GM04504 (cell line): ENCODE data around the gene CCDC27.
"Not testable (repeated sequence)": the region's sequence is repeated elsewhere in the genome, so short reads cannot be mapped to it uniquely, and the experiment has no call there.

Source experiments
- DNase-seq: peaks from one replicate; pipeline ENCODE4 v3.0.0-alpha.2; 2012; ENCODE audit warnings: low read depth

Gene CCDC27

GRCh38 chr1:3736708-3737107, 15.5 kb upstream of the CCDC27 start:
- no peak for DNase-seq

GRCh38 chr1:3738943-3739342, 13.3 kb upstream of the CCDC27 start:
- DNase-seq = no peak

GRCh38 chr1:3740042-3740441, 12.2 kb upstream of the CCDC27 start:
- DNase-seq = no peak

GRCh38 chr1:3740752-3741151, 11.5 kb upstream of the CCDC27 start:
- no peak for DNase-seq

DNA sequence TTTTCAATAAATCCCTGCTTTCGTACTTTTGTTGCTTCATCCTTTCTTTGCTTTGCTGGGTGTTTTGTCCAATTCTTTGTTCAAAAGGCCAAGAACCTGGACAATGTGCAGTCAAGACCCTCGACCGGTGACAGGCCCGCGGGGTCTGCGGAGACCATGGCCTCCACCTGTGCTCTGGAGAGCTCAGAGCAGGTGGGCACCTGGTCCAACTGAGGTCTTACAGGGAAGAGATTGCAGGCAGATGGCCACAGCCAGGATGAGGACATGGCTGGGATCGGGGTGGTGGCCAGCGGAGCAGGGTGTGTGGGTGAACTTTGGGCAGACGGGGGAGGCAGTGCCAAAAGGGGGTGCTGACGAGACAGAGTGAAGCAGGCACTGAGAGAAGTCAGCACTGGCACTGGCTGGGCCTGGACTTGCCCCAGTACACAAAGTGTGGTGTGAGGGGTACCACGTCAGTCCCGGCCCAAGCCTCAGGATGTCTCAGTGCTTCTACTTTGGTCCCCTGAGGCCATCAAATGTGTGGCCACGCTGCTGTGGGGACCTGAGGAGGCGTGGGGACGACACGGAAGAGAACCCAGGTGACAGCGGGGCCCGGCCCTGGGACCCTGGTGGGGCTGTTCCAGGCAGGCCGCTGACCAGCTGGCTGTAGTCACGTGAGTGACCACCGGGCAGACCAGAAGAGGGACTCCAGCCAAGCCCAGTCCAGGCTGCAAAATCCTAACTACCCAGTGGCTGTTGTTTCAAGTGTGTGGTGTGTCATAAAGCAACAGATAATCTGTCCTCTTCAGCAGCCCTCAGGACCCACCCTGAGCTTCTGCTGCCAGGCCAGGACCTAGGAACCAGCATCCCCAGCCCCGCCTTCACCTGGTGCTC, 10.4 kb upstream of the CCDC27 start:
- no peak for DNase-seq

DNA sequence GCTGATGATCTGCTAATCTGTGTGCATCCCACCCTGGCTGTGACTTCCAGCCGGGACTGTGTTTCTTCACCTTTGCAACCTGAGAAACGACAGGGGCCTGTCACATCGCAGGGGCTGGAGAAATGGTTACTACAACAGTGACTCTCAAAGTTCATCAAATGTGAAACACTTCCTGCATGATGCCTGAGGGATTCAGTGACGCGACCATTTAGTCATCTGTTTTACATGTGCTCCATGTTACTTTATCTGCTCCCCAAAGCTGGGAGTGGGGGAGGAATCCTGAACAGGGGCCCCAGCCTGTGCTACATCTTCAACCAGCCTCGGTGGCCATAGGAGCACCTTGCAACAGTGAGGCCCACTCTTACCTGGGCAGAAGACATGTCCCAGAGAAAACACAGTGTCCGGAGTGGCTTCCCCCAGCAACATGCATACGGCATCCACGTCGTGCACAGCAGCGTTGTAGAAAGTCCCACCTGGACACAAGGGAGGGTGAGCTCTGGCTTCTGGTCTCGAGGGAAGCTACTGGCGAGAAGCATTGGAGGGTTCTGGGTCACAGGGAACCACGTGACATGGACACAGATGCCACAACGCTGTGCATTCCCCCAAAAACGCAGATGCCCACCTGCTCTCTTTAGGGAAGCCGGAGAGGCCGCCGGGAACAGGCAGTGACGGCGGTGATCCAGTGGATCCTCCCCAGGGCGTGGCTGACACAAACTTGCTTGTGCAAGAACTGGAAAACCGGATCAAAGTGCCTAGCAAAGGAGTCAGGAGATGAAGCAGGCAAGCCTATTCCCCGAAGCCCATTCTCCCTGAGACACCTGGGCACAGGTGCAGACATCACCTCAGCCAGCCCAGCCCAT, 9.6 kb upstream of the CCDC27 start:
- DNase-seq = no peak

- no peak for DNase-seq
Observed at GRCh38 chr1:3743421-3743820, 8.8 kb upstream of the CCDC27 start.

- no peak for DNase-seq
Observed at GRCh38 chr1:3743826-3744225, 8.4 kb upstream of the CCDC27 start.

- DNase-seq = no peak
Observed at GRCh38 chr1:3744646-3745045, 7.6 kb upstream of the CCDC27 start.

DNA sequence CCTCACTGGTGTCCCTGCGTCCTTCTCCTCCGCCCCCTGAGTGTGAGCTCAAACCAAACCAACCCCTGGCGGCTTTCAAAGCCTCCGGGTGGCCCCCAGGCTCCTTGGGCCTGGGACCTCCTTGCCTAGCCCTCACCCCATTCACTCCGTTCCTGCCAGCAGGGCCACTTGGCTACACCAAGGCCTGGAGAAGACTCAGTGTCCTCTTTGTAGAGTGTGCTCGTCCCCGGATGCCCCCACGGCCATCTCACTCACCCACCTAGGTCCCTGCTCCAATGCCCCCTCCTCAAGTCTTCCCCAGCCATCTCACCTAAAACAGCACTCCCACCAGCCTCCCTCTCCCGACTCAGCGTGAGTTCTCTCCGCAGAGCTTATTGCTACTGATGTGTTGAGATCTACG, 7.2 kb upstream of the CCDC27 start:
- DNase-seq = no peak

GRCh38 chr1:3745590-3746381, 6.5 kb upstream of the CCDC27 start:
- no peak for DNase-seq

GRCh38 chr1:3746389-3746829, 5.8 kb upstream of the CCDC27 start:
- DNase-seq = no peak

DNA sequence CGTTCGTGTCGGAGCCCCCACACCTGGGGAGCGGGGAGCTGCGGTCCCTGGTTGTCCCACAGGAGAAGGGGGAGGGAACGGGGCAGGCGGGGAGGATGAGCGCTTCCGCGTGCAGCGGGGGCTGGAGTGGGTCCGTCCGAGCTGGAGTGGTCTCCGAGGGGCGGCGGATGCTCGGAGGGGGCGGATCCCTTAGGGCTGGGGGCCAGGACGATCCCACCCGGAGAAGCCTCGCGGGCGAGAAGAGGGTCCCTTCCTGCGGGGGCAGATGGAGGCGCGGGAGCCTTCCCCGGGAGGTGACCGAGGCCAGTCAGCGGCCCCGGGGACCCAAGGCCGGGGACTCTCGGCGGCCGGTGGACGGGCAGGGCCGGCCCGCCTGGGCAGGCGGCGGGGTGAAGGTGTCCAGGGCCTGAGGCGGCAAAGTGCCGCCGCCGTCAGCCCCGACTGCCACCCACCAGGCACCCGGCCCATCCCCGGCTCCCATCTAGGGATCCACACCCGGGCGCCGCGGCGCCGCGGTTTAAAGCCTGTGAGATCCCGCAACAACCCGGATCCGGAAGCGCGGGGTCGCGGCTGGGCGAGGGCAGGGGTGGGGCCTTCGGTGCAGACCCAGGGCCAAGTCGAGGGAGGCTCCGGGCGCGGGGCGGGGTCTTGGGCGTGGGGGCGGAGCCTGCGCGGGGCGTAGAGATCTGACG, 5.3 kb upstream of the CCDC27 start:
- peak; percentile 35 for DNase-seq

- DNase-seq = no peak
Observed at GRCh38 chr1:3747522-3747848, 4.8 kb upstream of the CCDC27 start.

DNA sequence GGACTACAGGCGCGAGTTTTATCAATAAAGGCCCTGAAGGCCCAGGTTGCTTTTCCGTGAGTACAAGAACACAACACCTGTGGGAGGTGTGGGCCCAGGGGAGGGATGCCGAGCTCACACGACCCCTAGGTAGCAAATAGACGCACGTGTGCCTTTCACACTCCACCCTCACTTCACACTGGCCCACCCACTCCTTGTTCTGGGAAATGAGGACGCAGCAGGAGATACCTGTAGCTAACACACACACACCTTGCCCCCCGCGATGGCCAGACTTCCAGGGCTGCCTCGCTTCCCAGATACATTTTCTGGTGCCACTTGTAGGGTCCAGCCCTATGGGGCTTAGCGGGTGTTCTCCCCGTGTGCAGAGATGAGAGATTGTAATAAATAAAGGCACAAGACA, 4.3 kb upstream of the CCDC27 start:
- DNase-seq = no peak

- DNase-seq = not testable (repeated sequence)
Observed at GRCh38 chr1:3748316-3748900, 3.8 kb upstream of the CCDC27 start.

- DNase-seq = no peak
Observed at GRCh38 chr1:3749512-3749911, 2.7 kb upstream of the CCDC27 start.

DNA sequence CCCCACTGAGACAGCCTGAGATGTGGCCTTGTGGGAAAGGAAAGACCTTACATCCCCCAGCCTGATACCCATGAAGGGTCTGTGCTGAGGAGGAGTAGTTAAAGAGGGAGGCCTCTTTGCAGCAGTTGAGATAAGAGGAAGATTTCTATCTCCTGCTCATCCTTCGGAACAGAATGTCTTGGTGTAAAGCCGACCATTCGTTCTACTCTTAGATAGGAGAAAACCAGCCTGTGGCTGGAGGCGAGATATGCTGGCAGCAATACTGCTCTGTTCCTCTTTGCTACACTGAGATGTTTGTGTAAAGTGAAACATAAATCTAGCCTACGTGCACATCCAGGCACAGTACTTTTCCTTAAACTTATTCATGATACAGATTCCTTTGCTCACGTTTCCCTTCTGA, 1.5 kb upstream of the CCDC27 start:
- no peak for DNase-seq

DNA sequence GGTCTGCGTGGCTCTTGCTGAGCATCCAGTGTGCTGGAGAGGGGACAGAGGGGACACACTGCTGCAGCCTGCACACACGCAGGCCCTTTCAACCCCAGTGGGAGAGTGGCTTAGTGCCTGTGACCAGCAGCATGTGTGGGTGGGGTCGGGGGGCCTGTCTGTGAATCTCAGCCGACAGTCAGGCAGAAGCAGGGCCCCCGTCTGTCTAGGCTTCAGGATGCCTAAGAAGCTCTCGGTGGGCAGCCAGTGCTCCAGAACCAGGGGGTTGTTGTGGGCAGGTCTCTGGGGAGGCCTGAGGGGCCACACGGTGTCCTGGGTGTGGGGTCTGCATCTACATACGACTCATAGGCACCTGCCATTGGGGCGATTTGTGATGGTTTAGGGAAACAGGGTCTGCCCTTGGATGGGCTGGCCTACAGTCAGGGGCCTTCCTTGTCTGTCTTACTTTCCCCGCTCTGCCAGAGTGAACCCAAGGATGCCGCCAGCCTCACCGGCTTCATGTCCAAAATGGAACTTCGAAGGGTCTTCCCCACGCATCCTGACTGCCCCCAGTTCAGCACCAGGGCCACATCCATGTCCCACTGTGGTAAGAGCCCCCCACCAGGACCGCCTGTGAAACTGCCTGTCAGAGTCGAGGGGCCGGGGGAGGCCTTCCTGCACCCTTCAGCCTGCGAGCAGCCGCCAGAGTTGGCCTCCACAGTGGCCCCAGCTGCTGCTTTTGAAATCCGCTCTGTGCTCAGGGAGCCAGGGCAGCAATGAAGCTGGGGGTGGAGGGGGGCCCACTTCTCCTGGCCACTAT, 1.6 kb downstream of the CCDC27 start:
- DNase-seq = no peak

GRCh38 chr1:3756394-3756793, 4.1 kb downstream of the CCDC27 start:
- no peak for DNase-seq

DNA sequence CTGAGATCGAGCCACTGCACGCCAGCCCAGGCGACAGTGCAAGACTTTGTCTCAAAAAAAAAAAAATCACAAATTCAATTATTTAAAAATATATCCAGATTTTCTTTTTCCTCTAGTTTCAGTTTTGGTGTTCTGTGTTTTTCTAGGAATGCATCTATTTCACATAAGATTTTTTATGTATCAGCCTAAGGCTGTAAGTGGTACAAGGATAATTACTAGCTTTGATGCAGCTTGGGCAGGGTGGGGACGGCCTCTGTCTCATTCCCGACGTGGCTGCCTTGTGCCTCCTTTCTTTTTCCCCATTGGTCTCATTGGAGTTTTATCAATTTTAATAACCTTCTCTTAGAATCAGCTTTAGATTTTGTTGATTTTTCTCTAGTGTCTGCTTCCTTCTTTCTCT, 6.9 kb downstream of the CCDC27 start:
- no peak for DNase-seq
